Progenitor cell of endocrine pancreas (in vitro differentiated cells): ENCODE measurements around the gene TRIM2. TPM values are rescaled to one million over a fixed set of nuclear protein-coding genes. Genes with fewer than 3 reads are reported as not detected.

Experiments used
- DNase-seq: peaks from one replicate; pipeline ENCODE4 v3.0.0; 2021; ENCODE audit warnings: low spot score; ENCODE audit not compliant: unreplicated experiment
- H3K27ac Mint-ChIP-seq: 2 replicates; pipeline ENCODE4 v1.8.0; 2021; ENCODE audit warnings: mild to moderate bottlenecking, moderate library complexity, mixed read lengths
- H3K27me3 Mint-ChIP-seq: 2 replicates; pipeline ENCODE4 v1.8.0; 2021; ENCODE audit warnings: mixed read lengths
- H3K36me3 Mint-ChIP-seq: 2 replicates; pipeline ENCODE4 v1.8.0; 2022; ENCODE audit warnings: mixed read lengths; ENCODE audit not compliant: insufficient read depth
- H3K4me1 Mint-ChIP-seq: 2 replicates; pipeline ENCODE4 v1.8.0; 2021; ENCODE audit warnings: low read depth, mixed read lengths
- H3K4me3 Mint-ChIP-seq: 2 replicates; pipeline ENCODE4 v1.8.0; 2021; ENCODE audit warnings: low read depth, mild to moderate bottlenecking, moderate library complexity, mixed read lengths
- H3K9me3 Mint-ChIP-seq: 2 replicates; pipeline ENCODE4 v1.8.0; 2021; ENCODE audit warnings: low read depth, mixed read lengths
- CTCF ChIP-seq: fragments of 200-600 bp; sonication (generic); IDR thresholded peaks from one replicate; pipeline ENCODE4 v1.5.0; 2021; ENCODE audit warnings: antibody characterized with exemption, mild to moderate bottlenecking; ENCODE audit not compliant: unreplicated experiment
- total RNA-seq: library from RNA; stranded (reverse); gene quantifications from 2 replicates; pipeline ENCODE4 v1.2.1, GENCODE V29; 2021

The TRIM2 gene
- total RNA-seq, 1 donor from 2014 or later = 59.6 TPM

GRCh38 chr4:153169776-153170175 is 34.5 kb upstream of the TRIM2 start:
- no peak overlapping the region for H3K27ac Mint-ChIP-seq
- H3K4me3 Mint-ChIP-seq = no peak overlapping the region
- H3K4me1 Mint-ChIP-seq = no peaks in the 10 kb centered on the region
- H3K36me3 Mint-ChIP-seq = peaks cover 1% of the 10 kb centered on the region
- H3K27me3 Mint-ChIP-seq = no peaks in the 10 kb centered on the region
- no peak for TF ChIP-seq CTCF
- peaks cover 8% of the 10 kb centered on the region for H3K9me3 Mint-ChIP-seq
- no peak for DNase-seq

GRCh38 chr4:153170407-153170806 is 33.8 kb upstream of the TRIM2 start:
- no peak for DNase-seq
- Mint-ChIP-seq H3K4me1 (no peaks in the 10 kb centered on the region), H3K27me3 (no peaks in the 10 kb centered on the region), H3K4me3 (no peak overlapping the region), H3K9me3 (peaks cover 4% of the 10 kb centered on the region), H3K27ac (no peak overlapping the region), H3K36me3 (no peaks in the 10 kb centered on the region)
- TF ChIP-seq CTCF = no peak

GRCh38 chr4:153174821-153175567 is 29.2 kb upstream of the TRIM2 start:
- Mint-ChIP-seq H3K27ac (no peak overlapping the region), H3K4me3 (no peak overlapping the region), H3K36me3 (no peaks in the 10 kb centered on the region), H3K9me3 (no peaks in the 10 kb centered on the region), H3K4me1 (no peaks in the 10 kb centered on the region), H3K27me3 (peaks cover 4% of the 10 kb centered on the region)
- no peak for DNase-seq
- no peak for TF ChIP-seq CTCF

GRCh38 chr4:153176938-153177337 is 27.3 kb upstream of the TRIM2 start:
- no peak for TF ChIP-seq CTCF
- Mint-ChIP-seq H3K4me3 (no peak overlapping the region), H3K9me3 (no peaks in the 10 kb centered on the region), H3K27ac (no peak overlapping the region), H3K36me3 (no peaks in the 10 kb centered on the region), H3K27me3 (peaks cover 5% of the 10 kb centered on the region), H3K4me1 (no peaks in the 10 kb centered on the region)
- no peak for DNase-seq

- peaks cover 6% of the 10 kb centered on the region for H3K27me3 Mint-ChIP-seq
- H3K27ac Mint-ChIP-seq = no peak overlapping the region
- no peak for DNase-seq
- no peaks in the 10 kb centered on the region for H3K4me1 Mint-ChIP-seq
- H3K9me3 Mint-ChIP-seq = no peaks in the 10 kb centered on the region
- no peaks in the 10 kb centered on the region for H3K36me3 Mint-ChIP-seq
- no peak overlapping the region for H3K4me3 Mint-ChIP-seq
- no peak for TF ChIP-seq CTCF
Observed at GRCh38 chr4:153177841-153178240, 26.4 kb upstream of the TRIM2 start.
